NCI-H2171 (cell line): ENCODE data around the gene RPS6KA5.
"Not testable (repeated sequence)": the region's sequence is repeated elsewhere in the genome, so short reads cannot be mapped to it uniquely, and the experiment has no call there.

Source experiments
- DNase-seq: peaks from one replicate; lab custom pipeline; 2025; lab: John Stamatoyannopoulos, UW

RPS6KA5 gene

DNA sequence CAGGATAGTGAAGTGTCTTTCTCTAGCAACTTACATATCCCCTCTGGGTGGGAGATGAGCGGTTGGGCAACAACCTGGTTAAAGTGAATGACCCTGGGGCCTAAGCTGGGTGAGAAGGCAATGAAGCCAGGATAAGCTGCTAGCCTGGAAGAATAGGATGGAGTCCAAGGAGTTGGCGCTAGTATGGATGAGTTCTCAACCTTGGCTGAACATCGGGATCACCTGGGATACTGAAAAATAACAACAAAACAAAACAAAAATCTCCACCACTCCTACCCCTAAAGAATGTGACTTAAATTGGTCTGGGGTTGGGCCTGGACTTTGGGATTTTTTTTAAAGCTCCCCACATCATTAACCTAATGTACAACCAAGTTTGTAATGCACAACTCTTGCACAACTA, 4.8 kb upstream of the RPS6KA5 start:
- no peak for DNase-seq

- DNase-seq: no peak
Measured at GRCh38 chr14:91063119-91063518, 2.7 kb upstream of the RPS6KA5 start.

DNA sequence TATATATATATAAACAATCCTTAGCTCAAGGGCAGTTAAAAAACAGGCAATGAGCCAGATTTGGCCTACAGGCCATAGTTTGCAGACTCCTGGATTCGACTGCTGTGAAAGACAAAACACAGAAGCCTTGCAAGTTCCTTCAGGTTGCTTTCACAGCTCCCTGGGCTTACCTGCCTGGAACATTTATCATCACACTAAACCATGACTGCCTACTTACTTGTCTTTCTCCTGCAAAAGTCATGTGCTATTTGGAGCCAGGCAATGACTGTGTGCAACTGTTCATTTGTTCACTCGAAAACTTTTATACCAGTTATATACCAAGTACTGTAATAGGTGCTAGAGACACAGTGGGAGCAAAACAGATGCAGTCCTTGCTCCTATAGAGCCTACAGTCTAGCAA, 2.2 kb upstream of the RPS6KA5 start:
- DNase-seq: no peak

- DNase-seq: no peak
Measured at GRCh38 chr14:91061056-91061887, 831 bp upstream of the RPS6KA5 start.

DNA sequence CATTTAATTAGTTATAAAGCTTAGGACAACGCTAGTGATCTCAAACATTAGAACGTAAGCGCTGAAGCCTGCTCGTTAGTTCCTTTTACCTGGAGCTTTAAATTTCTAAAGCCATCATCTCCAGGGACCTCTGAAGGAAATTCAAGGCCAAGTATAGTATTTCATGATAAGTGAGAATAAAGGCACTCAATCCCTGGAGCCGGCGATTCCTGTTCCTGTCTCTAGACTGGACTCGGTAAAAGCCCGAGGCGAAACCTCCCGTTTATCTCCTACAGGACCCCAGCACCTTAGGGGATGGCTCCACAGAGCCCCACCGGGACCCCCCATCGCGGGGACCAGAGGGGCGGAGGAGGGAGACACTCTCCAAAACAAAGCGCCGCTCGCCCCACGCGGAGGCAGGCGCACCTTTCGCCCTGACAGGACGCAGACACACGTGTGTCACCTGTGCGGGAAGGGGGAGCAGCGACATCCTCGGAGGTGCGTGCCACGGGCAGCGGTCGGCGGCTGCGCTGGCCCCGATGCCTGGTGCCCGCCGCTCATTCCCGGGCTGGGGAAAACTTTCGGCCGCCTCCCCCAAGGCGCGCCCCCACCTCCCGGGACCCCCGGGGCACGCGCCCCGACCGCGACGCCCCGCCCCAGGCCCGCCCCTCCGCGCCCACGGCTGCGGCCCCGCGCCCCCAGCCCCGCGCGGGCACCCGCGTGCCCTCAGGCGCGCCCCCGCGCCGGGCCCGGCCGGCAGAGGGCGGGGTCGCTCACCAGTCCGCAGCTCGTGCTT, 678 bp downstream of the RPS6KA5 start:
- DNase-seq: peak; percentile 69

GRCh38 chr14:91058042-91058581, 2.3 kb downstream of the RPS6KA5 start:
- DNase-seq: no peak

GRCh38 chr14:91056361-91056760, 4.1 kb downstream of the RPS6KA5 start:
- no peak for DNase-seq

DNA sequence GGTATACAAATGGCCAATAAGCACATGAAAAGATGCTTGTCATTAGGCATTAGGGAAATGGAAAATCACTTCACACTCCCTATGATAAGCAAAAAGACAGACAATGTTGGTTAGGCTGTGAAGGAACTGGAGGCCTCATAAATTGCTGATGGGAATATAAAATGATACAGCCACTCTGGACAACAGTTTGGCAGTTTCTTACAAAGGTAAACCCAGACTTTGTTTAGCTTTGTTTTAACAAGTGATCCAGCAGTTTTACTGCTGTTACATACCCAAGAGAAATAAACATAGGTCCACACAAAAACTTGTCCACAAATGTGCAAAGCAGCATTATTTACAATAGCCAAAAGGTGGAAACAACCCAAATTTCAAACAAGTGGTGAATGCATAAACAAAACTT, 5.4 kb downstream of the RPS6KA5 start:
- DNase-seq: no peak

GRCh38 chr14:91048676-91049075, 11.8 kb downstream of the RPS6KA5 start:
- DNase-seq: no peak

DNA sequence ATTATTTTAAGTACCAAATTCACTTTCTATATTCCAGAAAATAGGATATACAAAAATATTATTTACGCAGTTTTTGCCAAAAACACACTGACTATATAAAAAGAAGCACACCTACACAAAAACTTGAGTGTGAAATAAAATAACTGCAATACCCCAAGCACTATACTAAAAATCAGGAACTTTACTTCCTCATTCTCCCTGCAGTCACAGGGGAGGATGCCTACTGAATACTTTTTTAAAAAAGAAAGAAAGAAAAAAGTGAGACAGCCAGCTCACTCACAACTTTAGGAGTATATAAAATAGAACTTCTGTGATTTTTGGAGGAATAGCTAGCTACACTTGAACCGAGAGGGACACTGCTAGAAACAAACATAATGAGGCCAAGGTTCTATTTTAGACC, 12.2 kb downstream of the RPS6KA5 start:
- DNase-seq: no peak

GRCh38 chr14:91047174-91047753, 13.2 kb downstream of the RPS6KA5 start:
- DNase-seq: no peak

GRCh38 chr14:91046488-91047072, 13.9 kb downstream of the RPS6KA5 start:
- DNase-seq: no peak

DNA sequence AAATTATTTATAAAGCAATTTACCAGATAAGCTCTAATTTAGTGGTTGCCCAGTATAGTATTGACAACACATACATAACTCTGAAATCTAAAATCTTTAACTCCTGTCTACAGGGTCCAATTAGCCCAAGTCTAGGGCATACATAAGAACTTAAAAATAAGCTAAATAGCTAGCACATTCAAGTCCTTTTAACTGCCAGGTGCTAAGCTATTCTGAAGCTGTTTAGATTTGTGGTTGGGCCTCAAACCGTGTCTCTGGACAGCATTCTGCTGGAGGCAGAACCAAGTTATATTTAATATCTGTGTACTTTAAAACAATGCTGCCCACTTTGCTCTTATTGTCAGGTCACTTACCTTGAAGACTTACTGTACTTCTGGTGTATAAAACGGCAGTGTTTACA, 19.0 kb downstream of the RPS6KA5 start:
- no peak for DNase-seq

DNA sequence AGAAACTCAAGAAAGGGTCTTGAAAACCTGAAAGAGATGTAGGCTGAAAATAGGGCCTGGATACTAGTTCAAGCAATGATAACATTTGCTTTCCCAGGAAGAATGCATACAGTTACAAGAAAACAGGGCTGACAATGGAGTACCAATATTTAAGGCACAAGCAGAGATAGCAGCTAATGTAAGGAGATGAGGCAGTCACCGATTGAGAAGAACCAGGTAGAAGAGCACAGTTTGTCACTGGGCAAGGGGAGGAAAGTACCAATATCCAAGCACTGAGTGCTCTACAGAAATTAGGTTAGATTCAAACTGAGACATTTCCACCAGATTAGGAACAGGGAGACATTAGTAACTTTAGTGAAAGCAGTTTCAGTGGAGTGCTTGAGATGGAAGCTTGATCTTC, 19.9 kb downstream of the RPS6KA5 start:
- no peak for DNase-seq

DNA sequence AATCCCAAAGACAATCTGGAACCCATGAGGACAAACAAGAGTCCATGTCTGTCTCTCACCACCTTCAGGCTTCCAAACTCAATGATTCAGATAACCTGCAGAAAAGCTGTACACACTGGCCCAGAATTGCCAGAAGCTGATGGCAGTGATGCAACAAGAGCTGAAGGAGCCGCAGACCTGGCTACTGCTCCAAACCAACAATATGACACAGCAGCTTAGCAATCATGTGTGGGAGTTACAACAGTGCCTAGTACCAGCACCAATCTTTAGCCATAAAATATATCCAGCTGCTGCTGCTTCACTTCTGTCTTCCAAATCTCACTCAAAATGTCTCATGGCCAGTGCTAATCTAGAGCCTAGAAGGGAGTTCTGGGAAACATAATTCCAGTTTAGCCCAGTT, 22.0 kb downstream of the RPS6KA5 start:
- DNase-seq: no peak

DNA sequence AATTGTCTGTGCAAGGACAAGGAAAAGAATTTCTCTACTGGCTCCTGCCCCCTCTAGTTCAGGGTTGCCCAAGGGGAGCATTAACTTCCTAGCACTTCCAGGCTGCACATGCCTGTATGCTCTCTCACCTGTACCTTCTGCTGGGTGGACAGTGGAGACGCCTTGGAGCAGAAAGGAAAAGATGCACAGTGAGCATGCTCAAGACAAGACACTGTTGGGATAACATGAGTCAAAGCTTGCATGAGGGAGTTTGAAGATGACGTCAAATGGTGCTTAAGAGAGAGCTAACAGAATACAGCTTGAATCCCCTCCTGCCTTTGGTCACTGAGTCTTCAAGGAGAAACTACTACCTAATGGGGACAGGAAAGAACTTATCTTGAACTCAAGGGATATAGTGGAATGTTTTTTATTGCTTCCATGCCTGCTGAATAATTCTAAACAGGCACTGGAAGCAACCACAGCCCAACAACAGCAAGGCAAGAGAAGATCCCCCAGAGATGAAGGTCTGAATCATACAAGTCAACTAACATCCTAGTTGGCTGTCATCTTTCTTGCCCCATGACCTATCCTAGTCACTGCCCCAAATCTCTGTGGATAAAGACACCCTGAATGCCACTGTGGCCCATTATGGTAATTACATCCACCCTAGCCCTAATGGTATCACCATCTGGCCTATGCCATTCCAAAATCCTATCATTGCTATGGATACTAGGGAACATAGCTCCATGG, 23.5 kb downstream of the RPS6KA5 start:
- DNase-seq: no peak

GRCh38 chr14:91035855-91036254, 24.6 kb downstream of the RPS6KA5 start:
- no peak for DNase-seq

GRCh38 chr14:91034379-91034778, 26.1 kb downstream of the RPS6KA5 start:
- not testable (repeated sequence) for DNase-seq

- DNase-seq: no peak
Measured at GRCh38 chr14:91032248-91032647, 28.2 kb downstream of the RPS6KA5 start.

- DNase-seq: no peak
Measured at GRCh38 chr14:91031666-91032065, 28.8 kb downstream of the RPS6KA5 start.

DNA sequence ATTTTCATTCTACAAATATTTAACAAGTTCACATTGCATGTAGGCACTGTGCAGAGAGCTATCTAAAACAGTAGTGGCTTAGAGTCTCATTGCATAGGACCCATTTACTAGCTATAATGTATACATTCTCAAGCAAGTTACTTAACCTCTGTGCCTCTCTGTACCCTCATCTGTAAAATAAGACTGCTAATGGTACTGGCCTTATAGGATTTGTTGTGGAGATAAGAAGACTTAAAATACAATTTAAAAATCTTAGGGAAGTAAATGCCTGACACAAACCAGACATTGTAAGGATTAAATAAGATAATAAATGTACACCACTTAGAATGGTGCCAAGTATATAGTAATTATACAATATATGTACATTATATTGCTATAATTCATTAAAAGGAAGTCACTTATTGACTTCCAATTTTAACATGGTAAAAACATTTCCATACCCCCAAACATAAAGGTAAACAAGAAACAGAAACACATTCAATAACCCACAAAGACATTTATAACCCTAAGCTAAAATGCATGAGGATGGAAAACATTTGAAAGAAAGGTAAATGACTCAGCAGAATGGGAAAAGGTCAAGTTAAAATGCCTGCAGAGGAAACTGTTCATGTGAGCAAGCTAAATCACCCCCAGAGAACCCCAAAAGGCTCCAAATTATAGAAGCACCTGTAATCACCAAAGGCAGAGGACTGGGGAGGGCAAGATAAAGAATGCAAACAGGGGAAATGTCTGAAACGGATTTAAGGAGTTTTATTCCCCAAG, 30.8 kb downstream of the RPS6KA5 start:
- DNase-seq: no peak
